AG04449 (cell line): ENCODE results near the gene PPP1R10.

Experiments used
- CTCF ChIA-PET: fragments of 350-600 bp; formaldehyde crosslinking; extraction: SDS; loops from one replicate; lab custom pipeline; 2021; ENCODE audit warnings: antibody characterized with exemption; lab: Yijun Ruan, JAX
- POLR2A ChIA-PET: fragments of 400-600, 350-600 bp; formaldehyde crosslinking; extraction: SDS; loops from one replicate; lab custom pipeline; 2020; ENCODE audit warnings: antibody characterized with exemption, inconsistent platforms; lab: Yijun Ruan, JAX
- DNase-seq: peaks from one replicate; pipeline ENCODE4 v3.0.0-alpha.2; 2010; ENCODE audit warnings: low read depth, low spot score
- H3K4me3 ChIP-seq: 2 replicates; pipeline ENCODE4 v1.5.1; 2011; ENCODE audit warnings: low read depth, mild to moderate bottlenecking, control low read depth, low read length
- TF ChIP-seq, protein P1 (sequence below): IDR thresholded peaks from one replicate; pipeline ENCODE4 v1.5.1; 2011; ENCODE audit warnings: mild to moderate bottlenecking, moderate library complexity, low read length, control low read depth, inconsistent platforms; ENCODE audit not compliant: insufficient read depth; ENCODE audit errors: missing control alignments

Gene PPP1R10

GRCh38 chr6:30601815-30602641 lies 15.0 kb downstream of the PPP1R10 start:
- DNase-seq: no peak
- POLR2A ChIA-PET: no interaction called here
- TF ChIP-seq, protein P1, sequence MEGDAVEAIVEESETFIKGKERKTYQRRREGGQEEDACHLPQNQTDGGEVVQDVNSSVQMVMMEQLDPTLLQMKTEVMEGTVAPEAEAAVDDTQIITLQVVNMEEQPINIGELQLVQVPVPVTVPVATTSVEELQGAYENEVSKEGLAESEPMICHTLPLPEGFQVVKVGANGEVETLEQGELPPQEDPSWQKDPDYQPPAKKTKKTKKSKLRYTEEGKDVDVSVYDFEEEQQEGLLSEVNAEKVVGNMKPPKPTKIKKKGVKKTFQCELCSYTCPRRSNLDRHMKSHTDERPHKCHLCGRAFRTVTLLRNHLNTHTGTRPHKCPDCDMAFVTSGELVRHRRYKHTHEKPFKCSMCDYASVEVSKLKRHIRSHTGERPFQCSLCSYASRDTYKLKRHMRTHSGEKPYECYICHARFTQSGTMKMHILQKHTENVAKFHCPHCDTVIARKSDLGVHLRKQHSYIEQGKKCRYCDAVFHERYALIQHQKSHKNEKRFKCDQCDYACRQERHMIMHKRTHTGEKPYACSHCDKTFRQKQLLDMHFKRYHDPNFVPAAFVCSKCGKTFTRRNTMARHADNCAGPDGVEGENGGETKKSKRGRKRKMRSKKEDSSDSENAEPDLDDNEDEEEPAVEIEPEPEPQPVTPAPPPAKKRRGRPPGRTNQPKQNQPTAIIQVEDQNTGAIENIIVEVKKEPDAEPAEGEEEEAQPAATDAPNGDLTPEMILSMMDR: no peak
- no peak overlapping the region for H3K4me3 ChIP-seq
- CTCF ChIA-PET: no interaction called here

- POLR2A ChIA-PET: no interaction called here
- DNase-seq: no peak
- H3K4me3 ChIP-seq: no peak overlapping the region
- CTCF ChIA-PET: interaction anchor here (1.3 to 6.4 kb wide), 3 partner anchors 9 to 61 kb away, joined by 6 to 64 read pairs (median 7); no protein-coding TSS in a partner anchor
- TF ChIP-seq, protein P1: no peak
These were observed 15.6 kb downstream of the PPP1R10 start for GRCh38 chr6:30601436-30601814.

DNA sequence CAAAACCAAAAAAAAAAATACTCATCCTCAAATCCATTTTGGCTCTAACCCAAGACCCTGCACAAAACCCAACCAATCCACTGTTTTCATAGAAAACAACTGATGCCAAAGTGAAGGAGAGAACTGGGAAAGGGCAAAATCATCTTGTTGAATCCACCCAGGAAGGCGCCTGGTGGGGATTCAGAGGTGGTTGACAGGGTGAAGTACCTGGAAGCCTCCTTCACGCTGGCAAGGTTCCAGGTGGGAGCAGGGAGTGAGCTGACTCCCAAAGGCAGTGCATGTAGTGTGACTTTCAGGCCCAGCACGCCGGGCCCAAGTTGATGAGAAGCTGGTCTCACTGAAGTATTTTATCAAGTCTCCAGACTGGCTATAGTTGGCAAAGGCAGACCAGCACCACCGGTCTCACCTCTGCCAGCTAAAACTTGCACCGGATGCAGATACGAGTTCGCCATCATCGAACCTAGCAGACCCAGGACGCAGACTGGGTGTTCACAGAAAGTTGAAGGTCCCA lies 16.5 kb downstream of the PPP1R10 start:
- TF ChIP-seq, protein P1: no peak
- CTCF ChIA-PET: interaction anchor here (1.0 to 6.4 kb wide), 4 partner anchors 10 to 60 kb away, joined by 3 to 64 read pairs (median 6); no protein-coding TSS in a partner anchor
- POLR2A ChIA-PET: interaction anchor here (1.0 to 1.2 kb wide), 2 partner anchors 10 to 14 kb away, joined by 4 to 5 read pairs; no protein-coding TSS in a partner anchor
- H3K4me3 ChIP-seq: no peak overlapping the region
- no peak for DNase-seq

GRCh38 chr6:30599625-30600324 lies 17.3 kb downstream of the PPP1R10 start:
- DNase-seq: no peak
- no peak overlapping the region for H3K4me3 ChIP-seq
- ChIA-PET POLR2A (interaction anchor here (1.0 to 1.5 kb wide), 3 partner anchors 10 to 14 kb away, joined by 4 to 5 read pairs (median 5); no protein-coding TSS in a partner anchor), CTCF (interaction anchor here (1.7 to 6.4 kb wide), 4 partner anchors 11 to 56 kb away, joined by 6 to 64 read pairs (median 18); no protein-coding TSS in a partner anchor)
- TF ChIP-seq, protein P1: no peak

GRCh38 chr6:30598912-30599624 lies 18.0 kb downstream of the PPP1R10 start:
- no peak overlapping the region for H3K4me3 ChIP-seq
- TF ChIP-seq, protein P1: no peak
- DNase-seq: no peak
- ChIA-PET POLR2A (interaction anchor here (0.6 to 1.5 kb wide), 3 partner anchors 8 to 16 kb away, joined by 4 to 5 read pairs (median 4); no protein-coding TSS in a partner anchor), CTCF (interaction anchor here (0.9 to 6.4 kb wide), 8 partner anchors 7 to 116 kb away, joined by 4 to 64 read pairs (median 18); no protein-coding TSS in a partner anchor)
